ENCODE results near the gene KDF1.

Gene KDF1

GRCh38 chr1:26976621-26977510, 16.6 kb upstream of the KDF1 start:
- Histone ChIP-seq H3K27me3 (replicated peaks; ENCODE audit: control insufficient read depth, insufficient read depth, low read length) (peaks cover 1% of the 10 kb centered on the region; the same call in 1 of the 2 replicates), H3K36me3 (ENCODE audit: control insufficient read depth, insufficient read depth, low read length) (no peaks in the 10 kb centered on the region), H3K4me3 (replicated peaks; ENCODE audit: low read depth, low read length) (no peak overlapping the region)
- no peak for TF ChIP-seq CTCF (IDR thresholded peaks at IDR 0.05; ENCODE audit: insufficient read depth, low read length, poor library complexity, severe bottlenecking)
- DNase-seq (ENCODE audit: extremely low read depth, insufficient read length), result no peak

GRCh38 chr1:26972821-26973220, 12.6 kb upstream of the KDF1 start:
- TF ChIP-seq CTCF (IDR thresholded peaks at IDR 0.05; ENCODE audit: insufficient read depth, low read length, poor library complexity, severe bottlenecking), result no peak
- no peaks in the 10 kb centered on the region for H3K36me3 ChIP-seq (ENCODE audit: control insufficient read depth, insufficient read depth, low read length)
- peaks cover 3% of the 10 kb centered on the region for H3K27me3 ChIP-seq (replicated peaks; ENCODE audit: control insufficient read depth, insufficient read depth, low read length)
- no peak overlapping the region for H3K4me3 ChIP-seq (replicated peaks; ENCODE audit: low read depth, low read length)
- DNase-seq (ENCODE audit: extremely low read depth, insufficient read length), result no peak

GRCh38 chr1:26972390-26972789, 12.1 kb upstream of the KDF1 start:
- H3K27me3 ChIP-seq (replicated peaks; ENCODE audit: control insufficient read depth, insufficient read depth, low read length), result peaks cover 3% of the 10 kb centered on the region
- TF ChIP-seq CTCF (IDR thresholded peaks at IDR 0.05; ENCODE audit: insufficient read depth, low read length, poor library complexity, severe bottlenecking), result no peak
- H3K36me3 ChIP-seq (ENCODE audit: control insufficient read depth, insufficient read depth, low read length), result no peaks in the 10 kb centered on the region
- H3K4me3 ChIP-seq (replicated peaks; ENCODE audit: low read depth, low read length), result no peak overlapping the region
- no peak for DNase-seq (ENCODE audit: extremely low read depth, insufficient read length)

- TF ChIP-seq CTCF (IDR thresholded peaks at IDR 0.05; ENCODE audit: insufficient read depth, low read length, poor library complexity, severe bottlenecking), result no peak
- H3K4me3 ChIP-seq (replicated peaks; ENCODE audit: low read depth, low read length), result no peak overlapping the region
- DNase-seq (ENCODE audit: extremely low read depth, insufficient read length), result no peak
- no peaks in the 10 kb centered on the region for H3K36me3 ChIP-seq (ENCODE audit: control insufficient read depth, insufficient read depth, low read length)
- peaks cover 3% of the 10 kb centered on the region for H3K27me3 ChIP-seq (replicated peaks; ENCODE audit: control insufficient read depth, insufficient read depth, low read length)
These were observed 11.3 kb upstream of the KDF1 start for GRCh38 chr1:26971590-26971989.

GRCh38 chr1:26970810-26971209, 10.5 kb upstream of the KDF1 start:
- H3K36me3 ChIP-seq (ENCODE audit: control insufficient read depth, insufficient read depth, low read length), result no peaks in the 10 kb centered on the region
- H3K27me3 ChIP-seq (replicated peaks; ENCODE audit: control insufficient read depth, insufficient read depth, low read length), result peaks cover 3% of the 10 kb centered on the region
- TF ChIP-seq CTCF (IDR thresholded peaks at IDR 0.05; ENCODE audit: insufficient read depth, low read length, poor library complexity, severe bottlenecking), result no peak
- no peak overlapping the region for H3K4me3 ChIP-seq (replicated peaks; ENCODE audit: low read depth, low read length)
- DNase-seq (ENCODE audit: extremely low read depth, insufficient read length), result no peak
